Sigmoid colon (tissue), 4 donors: Measurements from ENCODE around the gene JAM2.
"Not testable (repeated sequence)": the region's sequence is repeated elsewhere in the genome, so short reads cannot be mapped to it uniquely, and the experiment has no call there.

ENCODE experiments used
- EP300 ChIP-seq, 4 donors: sonication (generic); formaldehyde crosslinking; IDR thresholded peaks; one replicate each; pipeline ENCODE4 v1.6.1; 2017; ENCODE audit warnings: antibody characterized with exemption in 4 of 4
- POLR2A ChIP-seq, 2 donors: fragments of 450-650 bp; IDR thresholded peaks; one replicate each; pipeline ENCODE4 v1.6.1; 2016; ENCODE audit warnings: antibody characterized with exemption in 2 of 2, mild to moderate bottlenecking in 2 of 2, moderate library complexity in 2 of 2
- POLR2AphosphoS5 ChIP-seq, 4 donors: sonication (generic); formaldehyde crosslinking; IDR thresholded peaks; one replicate each; pipeline ENCODE4 v1.6.1; 2017; ENCODE audit warnings: antibody characterized with exemption in 4 of 4
- TF ChIP-seq, protein P1 (sequence below), 4 experiments: fragments of 450-650 bp in 3 of 4; fragments of 200-600 bp in 1 of 4; IDR thresholded peaks; one replicate each; pipeline ENCODE4 v1.5.1; 2016 to 2019; ENCODE audit warnings: antibody characterized with exemption in 4 of 4, mild to moderate bottlenecking in 3 of 4, moderate library complexity in 2 of 4

DNA sequence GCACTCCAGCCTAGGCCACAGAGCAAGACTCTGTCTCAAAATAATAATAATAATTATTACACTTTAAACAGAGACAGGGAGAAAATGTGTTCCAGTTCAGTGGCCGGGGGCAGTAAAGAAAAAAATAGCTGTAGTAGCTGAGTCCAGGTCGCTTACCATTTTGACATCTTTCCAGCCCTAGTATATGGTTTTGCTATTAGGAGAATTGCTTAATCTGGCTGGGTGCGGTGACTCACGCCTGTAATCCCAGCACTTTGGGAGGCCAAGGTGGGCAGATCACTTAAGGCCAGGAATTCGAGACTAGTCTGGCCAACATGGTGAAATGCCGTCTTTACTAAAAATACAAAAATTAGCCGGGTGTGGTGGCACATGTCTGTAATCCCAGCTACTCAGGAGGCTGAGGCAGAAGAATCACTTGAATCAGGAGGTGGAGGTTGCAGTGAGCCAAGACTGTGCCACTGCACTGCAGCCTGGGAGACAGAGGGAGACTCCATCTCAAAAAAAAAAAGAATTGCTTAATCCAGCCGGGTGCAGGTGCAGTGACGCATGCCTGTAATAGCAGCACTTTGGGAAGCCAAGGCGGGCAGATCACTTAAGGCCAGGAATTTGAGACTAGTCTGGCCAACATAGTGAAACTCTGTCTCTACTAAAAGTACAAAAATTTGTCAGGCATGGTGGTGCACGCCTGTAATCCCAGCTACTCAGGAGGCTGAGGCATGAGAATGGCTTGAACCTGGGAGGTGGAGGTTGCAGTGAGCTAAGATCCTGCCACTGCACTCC is 13.1 kb upstream of the JAM2 start:
- TF ChIP-seq EP300, POLR2A, POLR2AphosphoS5 (IDR thresholded peaks at IDR 0.05): not testable (repeated sequence)
- TF ChIP-seq, protein P1, sequence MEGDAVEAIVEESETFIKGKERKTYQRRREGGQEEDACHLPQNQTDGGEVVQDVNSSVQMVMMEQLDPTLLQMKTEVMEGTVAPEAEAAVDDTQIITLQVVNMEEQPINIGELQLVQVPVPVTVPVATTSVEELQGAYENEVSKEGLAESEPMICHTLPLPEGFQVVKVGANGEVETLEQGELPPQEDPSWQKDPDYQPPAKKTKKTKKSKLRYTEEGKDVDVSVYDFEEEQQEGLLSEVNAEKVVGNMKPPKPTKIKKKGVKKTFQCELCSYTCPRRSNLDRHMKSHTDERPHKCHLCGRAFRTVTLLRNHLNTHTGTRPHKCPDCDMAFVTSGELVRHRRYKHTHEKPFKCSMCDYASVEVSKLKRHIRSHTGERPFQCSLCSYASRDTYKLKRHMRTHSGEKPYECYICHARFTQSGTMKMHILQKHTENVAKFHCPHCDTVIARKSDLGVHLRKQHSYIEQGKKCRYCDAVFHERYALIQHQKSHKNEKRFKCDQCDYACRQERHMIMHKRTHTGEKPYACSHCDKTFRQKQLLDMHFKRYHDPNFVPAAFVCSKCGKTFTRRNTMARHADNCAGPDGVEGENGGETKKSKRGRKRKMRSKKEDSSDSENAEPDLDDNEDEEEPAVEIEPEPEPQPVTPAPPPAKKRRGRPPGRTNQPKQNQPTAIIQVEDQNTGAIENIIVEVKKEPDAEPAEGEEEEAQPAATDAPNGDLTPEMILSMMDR (IDR thresholded peaks at IDR 0.05) = not testable (repeated sequence)
